Left lobe of liver (tissue), 2 donors: ENCODE measurements around the gene P2RY6. TPM values are rescaled to one million over a fixed set of nuclear protein-coding genes. Genes with fewer than 3 reads are reported as not detected.

Source experiments
- ATAC-seq: fragments of 200-7000 bp; cut with Tn5 transposase; one replicate; pipeline ENCODE4 v1.9.1; 2020; ENCODE audit warnings: mild to moderate bottlenecking, moderate library complexity
- DNase-seq: peaks from one replicate; pipeline ENCODE4 v3.0.0-alpha.2; 2020; ENCODE audit warnings: low spot score
- total RNA-seq: library from RNA; stranded (reverse); gene quantifications from one replicate; pipeline ENCODE4 v1.2.1, GENCODE V29; 2021
- donor health status: DM: no; HTN: no; CAD: no; lungs with moderate emphysema.
- donor health status: DM: no; HTN: yes; CAD: no.

P2RY6 gene
- total RNA-seq, 1 donor from 2014 or later, result 0.25 TPM

DNA sequence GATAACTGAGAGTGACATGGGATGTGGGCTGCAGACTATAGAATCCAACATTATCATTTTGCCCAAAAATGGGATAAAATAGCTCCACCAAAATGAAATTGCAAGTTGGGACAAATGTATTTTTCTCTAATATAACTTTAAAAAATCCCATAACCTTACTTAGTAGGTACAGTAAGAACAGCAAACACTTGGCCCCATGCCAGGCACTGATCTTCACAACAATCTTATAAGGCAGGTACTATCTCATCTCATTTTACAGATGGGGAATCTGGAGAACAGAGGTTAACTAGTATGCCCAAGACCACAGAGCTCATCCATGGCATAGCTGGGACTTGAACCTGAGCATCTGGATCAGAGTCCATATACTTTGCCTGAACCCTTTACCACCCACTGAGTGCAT lies 22.5 kb downstream of the P2RY6 start:
- DNase-seq (no peak), ATAC-seq (no peak)

DNA sequence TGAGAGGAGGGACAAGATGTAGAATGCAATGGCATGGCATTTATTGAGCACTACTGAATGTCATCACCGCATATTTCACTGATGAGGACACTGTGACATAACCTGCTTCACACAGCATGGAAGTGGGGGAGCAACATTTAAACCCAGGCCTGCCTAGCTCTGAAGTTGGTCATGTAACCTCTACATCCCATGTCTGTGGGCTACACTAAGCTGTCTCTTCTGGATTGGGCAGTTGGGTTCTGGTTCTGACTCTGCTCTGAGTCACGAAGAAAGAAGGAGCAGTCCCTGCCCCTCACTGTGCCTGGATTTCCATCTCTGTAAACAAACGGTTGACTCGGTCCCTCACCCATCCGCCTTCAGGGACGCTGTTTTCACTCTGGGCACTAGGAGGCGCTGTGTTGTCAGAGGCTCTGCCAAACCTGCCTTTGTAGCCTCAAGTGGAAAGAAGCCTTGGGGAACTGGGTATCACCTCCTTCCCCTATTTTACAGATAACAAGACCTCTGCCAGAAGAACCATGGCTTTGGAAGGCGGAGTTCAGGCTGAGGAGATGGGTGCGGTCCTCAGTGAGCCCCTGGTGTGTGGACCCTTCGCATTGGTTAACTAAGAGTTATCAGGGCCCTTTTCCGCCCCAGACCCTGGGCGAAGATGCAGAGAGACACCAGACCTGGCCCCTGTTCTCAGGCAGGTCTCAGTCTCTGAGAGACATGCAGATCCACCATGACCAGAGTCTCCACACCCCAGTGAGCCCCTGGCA lies 23.3 kb downstream of the P2RY6 start:
- ATAC-seq, result peak; percentile 77
- peak; percentile 64 for DNase-seq

DNA sequence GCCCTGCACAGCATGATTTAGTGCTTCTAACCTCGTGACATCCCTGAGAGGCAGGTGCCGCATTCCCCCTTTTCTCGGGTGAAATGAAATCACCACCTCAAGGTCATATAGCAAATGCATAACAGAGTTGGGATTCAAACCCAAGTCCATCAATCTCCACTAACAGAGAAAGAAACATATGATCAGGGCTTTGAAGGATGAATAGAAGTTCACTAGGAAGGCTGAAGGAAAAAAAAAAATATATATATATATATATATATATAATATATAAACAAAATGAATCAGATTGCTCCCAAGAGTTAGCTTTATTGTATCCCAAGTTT lies 23.8 kb downstream of the P2RY6 start:
- no peak for DNase-seq

DNA sequence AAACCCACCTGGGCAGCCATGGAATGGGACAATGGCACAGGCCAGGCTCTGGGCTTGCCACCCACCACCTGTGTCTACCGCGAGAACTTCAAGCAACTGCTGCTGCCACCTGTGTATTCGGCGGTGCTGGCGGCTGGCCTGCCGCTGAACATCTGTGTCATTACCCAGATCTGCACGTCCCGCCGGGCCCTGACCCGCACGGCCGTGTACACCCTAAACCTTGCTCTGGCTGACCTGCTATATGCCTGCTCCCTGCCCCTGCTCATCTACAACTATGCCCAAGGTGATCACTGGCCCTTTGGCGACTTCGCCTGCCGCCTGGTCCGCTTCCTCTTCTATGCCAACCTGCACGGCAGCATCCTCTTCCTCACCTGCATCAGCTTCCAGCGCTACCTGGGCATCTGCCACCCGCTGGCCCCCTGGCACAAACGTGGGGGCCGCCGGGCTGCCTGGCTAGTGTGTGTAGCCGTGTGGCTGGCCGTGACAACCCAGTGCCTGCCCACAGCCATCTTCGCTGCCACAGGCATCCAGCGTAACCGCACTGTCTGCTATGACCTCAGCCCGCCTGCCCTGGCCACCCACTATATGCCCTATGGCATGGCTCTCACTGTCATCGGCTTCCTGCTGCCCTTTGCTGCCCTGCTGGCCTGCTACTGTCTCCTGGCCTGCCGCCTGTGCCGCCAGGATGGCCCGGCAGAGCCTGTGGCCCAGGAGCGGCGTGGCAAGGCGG lies 24.5 kb downstream of the P2RY6 start:
- ATAC-seq, result no peak
- no peak for DNase-seq

More for the DNA sequence above, 23.8 kb downstream of the P2RY6 start:
- no peak for ATAC-seq

DNA sequence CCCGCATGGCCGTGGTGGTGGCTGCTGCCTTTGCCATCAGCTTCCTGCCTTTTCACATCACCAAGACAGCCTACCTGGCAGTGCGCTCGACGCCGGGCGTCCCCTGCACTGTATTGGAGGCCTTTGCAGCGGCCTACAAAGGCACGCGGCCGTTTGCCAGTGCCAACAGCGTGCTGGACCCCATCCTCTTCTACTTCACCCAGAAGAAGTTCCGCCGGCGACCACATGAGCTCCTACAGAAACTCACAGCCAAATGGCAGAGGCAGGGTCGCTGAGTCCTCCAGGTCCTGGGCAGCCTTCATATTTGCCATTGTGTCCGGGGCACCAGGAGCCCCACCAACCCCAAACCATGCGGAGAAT lies 25.1 kb downstream of the P2RY6 start:
- ATAC-seq (no peak), DNase-seq (no peak)

DNA sequence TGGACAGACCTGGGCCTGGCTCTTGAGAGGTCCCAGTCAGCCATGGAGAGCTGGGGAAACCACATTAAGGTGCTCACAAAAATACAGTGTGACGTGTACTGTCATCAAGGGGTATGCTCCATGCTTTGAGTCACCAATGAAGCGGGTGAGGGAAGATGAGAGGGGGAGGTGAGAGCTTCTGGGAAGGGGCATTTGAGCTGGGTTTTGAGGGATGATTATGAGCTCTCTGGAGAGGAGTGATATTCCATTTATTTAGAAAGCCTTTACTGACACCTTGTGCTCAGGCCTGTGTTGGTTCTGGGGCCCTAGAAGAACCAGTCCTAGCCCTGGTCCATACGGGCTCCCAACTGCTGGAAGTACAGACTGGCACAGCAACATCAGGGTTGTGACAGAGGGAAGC lies 25.6 kb downstream of the P2RY6 start:
- ATAC-seq, result no peak
- no peak for DNase-seq

DNA sequence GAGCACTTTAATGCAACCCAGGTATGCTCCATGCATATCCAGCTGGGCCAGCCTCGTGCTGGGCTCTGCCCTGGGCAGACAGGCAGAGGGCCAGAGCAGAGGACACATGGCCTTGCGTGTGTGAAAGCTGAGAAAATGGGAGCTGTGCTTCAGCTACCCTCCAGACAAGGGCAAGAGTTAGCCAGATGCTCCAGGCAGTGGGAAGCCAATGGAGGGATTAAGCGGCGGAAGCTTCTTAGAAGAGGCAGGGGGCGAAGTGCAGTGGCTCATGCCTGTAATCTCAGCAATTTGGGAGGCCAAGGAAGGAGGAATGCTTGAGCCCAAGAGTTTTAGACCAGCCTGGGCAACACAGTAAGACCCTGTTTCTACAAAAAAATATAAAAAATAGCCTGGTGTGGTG lies 26.1 kb downstream of the P2RY6 start:
- no peak for ATAC-seq
- no peak for DNase-seq

DNA sequence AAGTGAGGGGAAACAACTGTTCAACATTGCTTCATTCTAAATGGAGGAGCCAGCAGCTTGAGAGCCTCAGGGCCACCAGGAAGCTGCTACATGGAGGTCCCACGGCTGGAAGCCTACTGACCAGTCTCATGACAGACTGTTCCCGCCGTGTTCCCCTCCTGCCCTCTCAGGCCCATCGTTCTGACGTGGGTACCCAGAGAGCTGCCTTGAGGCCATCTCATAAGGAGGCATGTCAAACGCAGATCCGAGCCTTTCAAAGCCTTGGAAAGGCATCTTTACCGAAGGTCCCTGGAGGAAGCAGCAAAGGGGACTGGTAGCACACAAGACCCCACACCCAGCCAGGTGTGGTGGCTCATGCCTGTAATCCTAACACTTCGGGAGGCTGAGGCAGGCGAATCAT lies 27.6 kb downstream of the P2RY6 start:
- DNase-seq (no peak), ATAC-seq (no peak)

DNA sequence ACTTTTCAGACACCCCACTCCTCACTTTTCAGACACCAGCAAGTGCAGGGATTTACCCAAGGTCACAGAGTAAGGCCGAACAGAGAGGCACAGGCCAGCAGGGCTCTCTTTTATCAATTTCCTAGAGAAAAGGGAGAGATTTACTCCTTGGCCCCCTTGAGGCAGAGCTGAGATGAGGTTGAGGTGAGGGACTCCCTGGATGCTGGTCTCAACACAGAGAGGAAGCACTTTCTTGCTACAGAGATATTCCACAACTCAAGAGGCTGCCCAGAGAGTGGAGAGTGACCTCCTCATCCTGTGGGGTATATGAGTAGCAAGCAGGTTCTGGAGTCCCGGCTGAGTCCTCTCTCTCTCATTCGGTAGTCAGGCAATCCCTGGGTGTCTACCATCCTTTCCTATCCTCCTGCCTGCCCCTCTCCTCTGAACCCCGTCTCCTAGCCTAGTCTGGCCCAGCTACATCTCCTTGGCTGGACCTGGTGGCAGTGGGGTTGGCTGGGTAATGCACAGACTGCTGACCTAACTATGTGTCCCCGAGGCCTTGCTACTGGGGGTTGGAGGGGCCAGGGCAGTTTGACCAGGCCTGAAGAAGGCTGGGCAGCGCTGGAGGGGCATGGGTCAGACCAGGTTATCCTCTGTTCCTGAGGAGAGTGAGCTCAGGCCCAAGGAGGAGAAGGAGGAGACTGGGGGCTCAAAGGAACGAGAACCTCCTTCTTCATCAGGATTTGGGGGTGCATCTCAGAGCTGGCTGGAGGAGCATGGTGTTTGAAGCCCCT lies 34.1 kb downstream of the P2RY6 start:
- DNase-seq, result no peak
- no peak for ATAC-seq

DNA sequence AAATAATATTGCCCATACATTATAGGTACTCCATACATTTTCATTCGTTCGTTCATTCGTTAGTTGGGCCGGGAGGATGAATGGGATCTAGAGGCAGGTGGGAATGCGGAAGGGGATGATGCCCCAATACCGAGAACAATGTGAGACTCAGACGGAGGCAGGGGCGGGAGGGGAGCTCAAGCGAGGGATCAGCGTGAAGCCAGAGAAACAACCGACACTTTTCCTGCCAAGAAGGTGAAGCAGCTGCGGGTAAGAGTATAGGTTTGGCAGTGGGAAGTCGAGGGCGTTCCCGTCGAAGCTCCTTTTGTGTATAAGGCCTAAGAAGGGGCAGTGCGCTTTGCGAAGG lies 34.8 kb downstream of the P2RY6 start:
- ATAC-seq (no peak), DNase-seq (no peak)

DNA sequence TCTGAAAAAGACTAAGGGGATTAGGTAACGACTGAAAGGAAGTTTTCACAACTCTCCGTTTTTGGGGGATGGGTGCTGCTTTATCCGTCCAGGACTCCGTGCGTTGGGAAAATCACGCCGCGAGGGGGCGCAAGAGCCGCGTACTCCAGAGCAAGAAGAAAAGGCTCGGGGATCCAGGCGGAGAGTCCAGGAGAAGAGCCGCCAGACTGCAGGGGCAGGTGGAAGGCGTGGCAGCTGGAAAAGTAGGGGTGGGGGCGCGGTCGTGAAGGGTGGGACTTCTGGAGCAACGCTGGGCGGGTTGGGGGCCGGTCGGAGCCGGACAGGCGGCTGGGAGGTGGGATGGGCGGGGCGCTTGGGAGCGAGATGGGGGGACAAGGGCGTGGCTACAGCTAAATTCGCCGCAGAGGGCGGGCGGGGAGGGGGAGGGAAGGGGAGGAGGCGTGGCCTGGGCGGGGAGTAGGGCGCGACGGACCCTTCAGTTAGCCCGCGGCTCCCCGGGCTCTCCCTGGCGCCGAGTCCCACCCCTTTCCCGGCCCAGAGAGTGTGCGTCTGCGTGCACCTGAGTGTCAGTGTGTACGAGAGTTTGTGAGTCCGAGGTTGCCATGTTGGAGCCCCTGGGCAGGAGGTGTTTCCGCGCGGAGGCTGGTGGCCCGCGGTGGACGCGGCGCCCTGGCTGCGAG lies 35.3 kb downstream of the P2RY6 start:
- DNase-seq, result peak; percentile 92
- peak; percentile 82 for ATAC-seq

DNA sequence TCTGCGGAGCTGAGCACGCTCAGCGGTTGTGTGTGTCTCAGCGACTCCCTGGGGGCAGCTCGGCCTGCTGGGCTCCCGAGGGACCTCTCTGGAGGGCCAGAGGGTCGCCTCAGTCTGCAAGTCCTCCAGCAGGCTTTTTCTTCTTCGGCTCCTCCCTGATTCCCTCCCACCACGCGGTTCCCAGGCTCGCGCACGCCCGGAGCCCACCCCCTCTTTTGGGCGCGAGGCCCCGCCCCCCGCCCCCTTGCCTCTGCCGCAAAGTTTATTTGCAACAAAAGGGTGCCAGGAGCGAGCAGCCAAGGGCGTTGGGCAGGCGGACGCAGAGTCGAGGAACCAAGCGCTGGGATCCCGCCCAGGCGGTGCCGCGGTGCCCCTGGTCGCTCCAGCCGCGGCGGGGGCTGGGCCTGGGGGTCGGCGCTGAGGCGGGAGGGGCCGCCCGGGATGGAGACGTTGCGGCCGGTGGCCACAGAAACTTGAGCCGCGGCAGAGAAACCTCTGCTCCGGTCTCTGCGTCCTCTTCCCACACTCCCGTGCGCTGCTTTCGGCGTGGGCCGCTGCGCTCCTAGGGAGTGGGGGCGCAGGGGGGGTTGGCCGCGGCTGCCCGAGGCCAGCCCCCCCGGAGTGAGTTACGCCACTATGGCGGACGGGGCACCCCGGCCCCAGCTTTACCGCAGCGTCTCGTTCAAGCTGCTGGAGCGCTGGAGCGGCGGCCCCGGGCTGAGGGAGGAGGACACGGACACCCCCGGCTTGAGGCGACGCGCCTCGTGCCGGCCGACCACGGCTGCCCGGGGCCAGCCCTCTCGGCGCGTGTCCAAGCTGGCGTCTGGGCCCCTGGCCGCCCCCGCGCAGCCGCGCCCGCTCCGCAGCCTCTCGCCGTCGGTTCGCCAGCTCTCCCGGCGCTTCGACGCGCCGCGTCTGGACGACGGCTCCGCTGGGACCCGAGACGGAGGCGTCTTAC lies 36.1 kb downstream of the P2RY6 start, which contains the start of gene ARHGEF17:
ARHGEF17 (plus strand) TSS at position 274 of the 958 bp plus-strand sequence; CDS start at position 637, 363 bp downstream.
- DNase-seq (peak; percentile 63), ATAC-seq (peak; percentile 41)

DNA sequence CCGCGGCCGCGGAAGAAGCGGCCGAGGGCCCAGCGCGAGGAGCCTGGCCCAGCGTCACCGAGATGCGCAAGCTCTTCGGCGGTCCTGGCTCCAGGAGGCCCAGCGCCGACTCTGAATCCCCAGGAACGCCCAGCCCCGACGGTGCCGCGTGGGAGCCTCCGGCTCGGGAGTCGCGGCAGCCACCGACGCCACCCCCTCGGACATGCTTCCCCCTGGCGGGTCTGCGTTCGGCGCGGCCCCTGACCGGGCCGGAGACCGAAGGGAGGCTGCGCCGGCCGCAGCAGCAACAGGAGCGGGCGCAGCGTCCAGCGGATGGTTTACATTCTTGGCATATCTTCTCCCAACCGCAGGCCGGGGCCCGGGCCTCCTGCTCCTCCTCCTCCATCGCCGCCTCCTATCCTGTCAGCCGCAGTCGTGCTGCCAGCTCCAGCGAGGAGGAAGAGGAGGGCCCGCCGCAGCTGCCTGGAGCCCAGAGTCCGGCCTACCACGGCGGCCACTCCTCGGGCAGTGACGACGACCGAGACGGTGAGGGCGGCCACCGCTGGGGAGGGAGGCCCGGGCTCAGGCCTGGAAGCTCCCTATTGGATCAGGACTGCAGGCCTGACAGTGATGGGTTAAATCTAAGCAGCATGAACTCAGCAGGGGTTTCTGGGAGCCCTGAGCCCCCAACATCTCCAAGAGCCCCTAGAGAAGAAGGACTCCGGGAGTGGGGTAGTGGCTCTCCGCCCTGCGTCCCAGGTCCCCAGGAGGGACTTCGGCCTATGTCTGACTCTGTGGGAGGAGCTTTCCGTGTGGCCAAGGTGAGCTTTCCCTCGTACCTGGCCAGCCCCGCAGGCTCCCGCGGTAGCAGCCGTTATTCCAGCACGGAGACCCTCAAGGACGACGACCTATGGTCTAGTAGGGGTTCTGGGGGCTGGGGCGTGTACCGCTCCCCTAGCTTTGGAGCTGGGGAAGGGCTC lies 37.1 kb downstream of the P2RY6 start:
- ATAC-seq, result peak; percentile 35
- peak; percentile 70 for DNase-seq

DNA sequence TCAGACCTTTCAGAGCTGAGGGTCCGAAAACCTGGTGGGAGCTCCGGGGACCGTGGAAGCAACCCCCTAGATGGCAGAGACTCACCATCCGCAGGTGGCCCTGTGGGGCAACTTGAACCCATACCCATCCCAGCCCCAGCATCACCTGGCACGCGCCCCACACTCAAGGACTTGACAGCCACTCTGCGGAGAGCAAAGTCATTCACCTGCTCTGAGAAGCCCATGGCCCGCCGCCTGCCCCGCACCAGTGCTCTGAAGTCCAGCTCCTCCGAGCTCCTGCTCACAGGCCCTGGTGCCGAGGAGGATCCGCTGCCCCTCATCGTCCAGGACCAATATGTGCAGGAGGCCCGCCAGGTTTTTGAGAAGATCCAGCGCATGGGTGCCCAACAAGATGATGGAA lies 37.9 kb downstream of the P2RY6 start:
- no peak for ATAC-seq

DNA sequence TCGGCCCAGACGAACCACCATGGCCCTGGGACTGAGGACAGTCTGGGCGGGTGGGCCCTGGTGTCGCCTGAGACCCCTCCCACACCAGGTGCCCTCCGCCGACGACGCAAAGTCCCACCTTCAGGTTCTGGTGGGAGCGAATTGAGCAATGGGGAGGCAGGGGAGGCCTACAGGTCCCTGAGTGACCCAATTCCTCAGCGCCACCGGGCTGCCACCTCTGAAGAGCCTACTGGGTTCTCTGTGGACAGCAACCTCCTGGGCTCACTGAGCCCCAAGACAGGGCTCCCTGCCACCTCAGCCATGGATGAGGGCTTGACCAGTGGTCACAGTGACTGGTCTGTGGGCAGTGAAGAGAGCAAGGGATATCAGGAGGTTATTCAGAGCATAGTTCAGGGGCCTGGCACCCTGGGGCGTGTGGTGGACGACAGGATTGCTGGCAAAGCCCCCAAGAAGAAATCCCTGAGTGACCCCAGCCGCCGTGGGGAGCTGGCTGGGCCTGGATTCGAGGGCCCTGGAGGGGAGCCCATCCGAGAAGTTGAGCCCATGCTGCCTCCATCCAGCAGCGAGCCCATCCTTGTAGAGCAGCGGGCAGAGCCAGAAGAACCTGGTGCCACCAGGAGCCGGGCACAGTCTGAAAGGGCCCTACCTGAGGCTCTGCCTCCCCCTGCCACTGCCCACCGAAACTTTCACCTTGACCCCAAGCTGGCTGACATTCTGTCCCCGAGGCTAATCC lies 38.7 kb downstream of the P2RY6 start:
- ATAC-seq (no peak), DNase-seq (no peak)

More for the DNA sequence above, 37.9 kb downstream of the P2RY6 start:
- DNase-seq, result no peak

DNA sequence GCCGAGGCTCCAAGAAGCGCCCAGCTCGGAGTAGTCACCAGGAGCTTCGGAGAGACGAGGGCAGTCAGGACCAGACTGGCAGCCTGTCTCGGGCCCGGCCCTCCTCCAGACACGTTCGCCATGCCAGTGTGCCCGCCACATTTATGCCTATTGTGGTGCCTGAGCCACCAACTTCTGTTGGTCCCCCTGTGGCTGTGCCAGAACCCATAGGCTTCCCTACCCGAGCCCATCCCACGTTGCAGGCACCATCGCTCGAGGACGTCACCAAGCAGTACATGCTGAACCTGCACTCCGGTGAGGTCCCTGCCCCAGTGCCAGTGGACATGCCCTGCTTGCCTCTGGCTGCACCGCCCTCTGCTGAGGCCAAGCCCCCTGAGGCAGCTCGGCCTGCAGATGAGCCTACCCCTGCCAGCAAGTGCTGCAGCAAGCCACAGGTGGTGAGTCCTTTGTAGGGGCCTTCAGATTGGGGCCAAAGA lies 39.3 kb downstream of the P2RY6 start:
- no peak for DNase-seq

DNA sequence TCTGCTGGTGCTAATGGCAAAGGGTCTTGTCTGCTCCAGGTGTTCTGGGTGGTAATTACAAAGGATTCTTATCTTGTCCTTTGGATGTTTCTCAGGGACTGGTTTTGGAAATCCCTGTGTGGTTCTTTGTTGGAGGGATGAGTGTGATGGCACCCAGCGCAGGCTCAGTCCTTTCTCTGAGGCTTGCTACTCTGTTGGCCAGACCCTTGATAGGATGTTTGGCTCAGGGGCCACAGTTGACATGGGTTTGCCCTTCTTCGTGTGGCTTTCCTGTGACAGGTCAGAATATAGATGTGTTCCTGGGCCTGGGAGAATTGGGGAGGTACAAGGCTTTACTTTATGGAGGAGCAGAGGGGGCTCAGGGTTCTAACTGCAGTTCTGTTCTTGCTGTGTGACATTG lies 39.9 kb downstream of the P2RY6 start:
- no peak for ATAC-seq
- no peak for DNase-seq

More for the DNA sequence above, 39.3 kb downstream of the P2RY6 start:
- no peak for ATAC-seq

DNA sequence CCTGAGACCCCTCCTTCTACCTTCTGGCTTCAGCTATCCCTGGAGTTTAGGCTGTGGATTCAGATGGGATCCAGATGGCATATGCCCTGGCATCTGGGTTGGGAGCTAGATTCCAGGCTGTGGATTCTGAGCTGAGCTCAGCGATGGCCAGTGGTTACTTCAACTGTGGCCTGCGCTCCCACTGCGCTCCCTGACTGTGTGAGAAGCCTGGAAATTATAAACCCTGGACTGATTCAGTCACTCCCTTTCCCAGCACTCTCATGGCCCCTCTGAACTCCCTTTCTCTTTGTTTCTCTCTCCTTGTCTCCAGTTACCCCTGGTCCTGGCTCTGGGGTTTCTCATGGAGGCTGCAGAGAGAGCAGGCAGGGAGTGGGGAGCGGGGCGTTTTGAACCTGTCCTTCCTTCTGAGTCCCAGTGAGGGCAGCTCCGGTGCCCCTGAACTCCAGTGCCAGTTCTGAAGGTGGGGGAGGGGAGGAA lies 40.8 kb downstream of the P2RY6 start:
- DNase-seq (no peak), ATAC-seq (no peak)
